ENCODE measurements around the gene TK1.
"Not testable (repeated sequence)": the region's sequence is repeated elsewhere in the genome, so short reads cannot be mapped to it uniquely, and the experiment has no call there.

Gene TK1, protein sequence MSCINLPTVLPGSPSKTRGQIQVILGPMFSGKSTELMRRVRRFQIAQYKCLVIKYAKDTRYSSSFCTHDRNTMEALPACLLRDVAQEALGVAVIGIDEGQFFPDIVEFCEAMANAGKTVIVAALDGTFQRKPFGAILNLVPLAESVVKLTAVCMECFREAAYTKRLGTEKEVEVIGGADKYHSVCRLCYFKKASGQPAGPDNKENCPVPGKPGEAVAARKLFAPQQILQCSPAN

DNA sequence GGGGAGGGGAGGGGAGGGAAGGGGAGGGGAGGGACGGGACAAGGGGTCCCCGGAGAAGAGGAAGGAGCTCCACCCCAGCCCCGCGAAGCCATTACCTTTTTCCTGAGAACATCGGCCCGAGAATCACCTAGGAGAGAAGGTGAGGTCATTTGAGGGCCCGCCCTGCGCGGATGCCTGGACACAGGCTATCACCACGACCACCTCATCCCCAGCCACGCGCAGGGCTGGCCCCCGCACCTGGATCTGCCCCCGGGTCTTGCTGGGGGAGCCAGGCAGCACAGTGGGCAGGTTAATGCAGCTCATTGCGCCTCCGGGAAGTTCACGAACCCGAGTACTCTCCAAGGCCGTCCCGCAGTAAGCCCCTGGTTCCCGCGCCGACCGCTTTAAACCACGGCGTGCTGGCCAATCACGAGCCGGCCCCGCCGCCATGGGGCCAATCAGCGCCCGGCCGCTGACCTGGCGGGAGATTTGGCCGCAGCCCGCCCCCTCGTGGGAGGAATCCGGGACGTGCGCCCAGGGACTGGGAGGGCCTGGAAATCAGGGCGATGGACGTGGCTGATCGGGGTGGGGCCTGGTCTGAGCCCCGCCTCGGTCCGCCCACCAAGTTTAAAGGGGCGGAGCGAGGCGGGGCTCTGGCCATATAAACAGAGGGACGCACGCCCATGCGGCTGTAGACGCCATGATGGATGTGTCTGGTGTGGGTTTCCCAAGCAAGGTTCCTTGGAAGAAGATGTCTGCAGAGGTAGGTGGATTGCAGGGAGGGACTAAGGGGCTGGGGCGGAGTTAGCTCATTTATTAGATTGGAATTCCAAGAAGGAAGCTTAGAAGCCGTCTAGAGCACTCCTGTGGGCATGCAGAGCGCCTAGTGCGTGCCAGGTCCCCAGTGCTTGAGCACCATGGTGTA is at the start of gene TK1, which contains the start of gene AFMID:
TSS of gene TK1 (minus strand) at position 361 of the 904 bp plus-strand sequence. CDS start at position 303, 58 bp downstream.
TSS of gene AFMID (plus strand) at position 671 of the 904 bp plus-strand sequence. CDS start at position 680, 9 bp downstream.
- peak; percentile 98 for DNase-seq (ENCODE audit: insufficient read length, low spot score)
- FAIRE-seq: no peak
- TF ChIP-seq, protein P1, sequence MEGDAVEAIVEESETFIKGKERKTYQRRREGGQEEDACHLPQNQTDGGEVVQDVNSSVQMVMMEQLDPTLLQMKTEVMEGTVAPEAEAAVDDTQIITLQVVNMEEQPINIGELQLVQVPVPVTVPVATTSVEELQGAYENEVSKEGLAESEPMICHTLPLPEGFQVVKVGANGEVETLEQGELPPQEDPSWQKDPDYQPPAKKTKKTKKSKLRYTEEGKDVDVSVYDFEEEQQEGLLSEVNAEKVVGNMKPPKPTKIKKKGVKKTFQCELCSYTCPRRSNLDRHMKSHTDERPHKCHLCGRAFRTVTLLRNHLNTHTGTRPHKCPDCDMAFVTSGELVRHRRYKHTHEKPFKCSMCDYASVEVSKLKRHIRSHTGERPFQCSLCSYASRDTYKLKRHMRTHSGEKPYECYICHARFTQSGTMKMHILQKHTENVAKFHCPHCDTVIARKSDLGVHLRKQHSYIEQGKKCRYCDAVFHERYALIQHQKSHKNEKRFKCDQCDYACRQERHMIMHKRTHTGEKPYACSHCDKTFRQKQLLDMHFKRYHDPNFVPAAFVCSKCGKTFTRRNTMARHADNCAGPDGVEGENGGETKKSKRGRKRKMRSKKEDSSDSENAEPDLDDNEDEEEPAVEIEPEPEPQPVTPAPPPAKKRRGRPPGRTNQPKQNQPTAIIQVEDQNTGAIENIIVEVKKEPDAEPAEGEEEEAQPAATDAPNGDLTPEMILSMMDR (IDR thresholded peaks at IDR 0.05; ENCODE audit: insufficient read depth, missing control alignments): peak; percentile 68

DNA sequence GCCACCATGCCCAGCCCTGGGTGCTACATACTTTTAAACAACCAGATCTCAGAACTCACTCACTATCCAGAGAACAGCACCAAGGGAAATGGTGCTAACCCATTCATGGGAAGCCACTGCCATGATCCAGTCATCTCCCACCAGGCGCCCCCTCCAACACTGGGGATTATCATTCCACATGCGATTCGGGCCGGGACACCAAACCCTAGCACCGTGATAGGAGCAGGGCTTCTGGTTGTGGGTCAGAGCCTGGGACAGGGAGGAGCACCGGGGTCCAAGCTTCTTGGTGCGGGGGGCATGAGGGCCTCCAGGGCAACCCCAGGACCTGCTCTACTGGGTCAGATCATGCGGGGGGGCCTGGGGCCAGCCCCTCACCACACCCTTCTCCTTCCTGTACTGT is 49.0 kb upstream of the TK1 start:
- TF ChIP-seq, protein P1 (IDR thresholded peaks at IDR 0.05; ENCODE audit: insufficient read depth, missing control alignments): no peak
- FAIRE-seq (no peak), DNase-seq (ENCODE audit: insufficient read length, low spot score) (no peak)

DNA sequence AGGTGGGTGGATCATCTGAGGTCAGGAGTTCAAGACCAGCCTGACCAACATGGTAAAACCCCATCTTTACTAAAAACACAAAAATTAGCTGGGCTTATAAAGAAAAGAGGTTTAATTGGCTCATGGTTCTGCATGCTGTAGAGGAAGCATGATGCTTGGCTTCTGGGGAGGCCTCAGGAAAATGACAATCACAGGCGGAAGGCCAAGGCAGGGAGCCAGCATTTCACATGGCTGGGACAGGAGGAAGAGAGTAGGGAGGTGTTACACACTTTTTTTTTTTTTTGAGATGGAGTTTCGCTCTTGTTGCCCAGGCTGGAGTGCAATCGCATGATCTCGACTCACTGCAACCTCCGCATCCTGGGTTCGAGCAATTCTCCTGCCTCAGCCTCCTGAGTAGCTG is 48.2 kb upstream of the TK1 start:
- not testable (repeated sequence) for DNase-seq (ENCODE audit: insufficient read length, low spot score); FAIRE-seq

DNA sequence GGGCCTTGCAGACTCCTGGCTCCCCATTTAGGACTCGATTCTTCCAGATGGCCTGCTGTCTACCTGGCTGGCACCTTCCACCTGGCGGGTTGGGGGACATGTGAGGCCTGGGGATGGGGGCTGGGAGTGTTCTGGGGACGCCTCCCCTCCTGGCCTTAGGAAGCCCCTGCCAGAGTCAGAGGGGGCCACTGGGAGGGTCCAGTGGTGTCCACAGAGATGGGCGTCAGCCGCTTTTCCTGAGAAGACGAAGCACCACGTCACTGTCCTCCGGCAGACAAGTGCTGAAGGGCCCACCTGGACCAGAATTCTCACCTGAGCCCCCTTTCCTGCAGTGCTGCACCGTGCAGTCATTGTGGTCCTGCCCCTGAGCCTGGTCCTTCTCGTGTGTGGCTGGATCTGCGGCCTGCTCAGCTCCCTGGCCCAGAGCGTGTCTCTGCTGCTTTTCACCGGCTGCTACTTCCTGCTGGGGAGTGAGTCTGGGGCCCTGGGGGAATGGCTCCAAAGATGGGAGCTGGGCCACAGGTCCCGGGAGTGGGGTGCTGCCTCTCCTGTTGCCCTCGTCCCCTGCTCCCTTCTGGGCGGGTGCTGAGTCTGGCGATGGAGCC is 47.5 kb upstream of the TK1 start:
- DNase-seq (ENCODE audit: insufficient read length, low spot score): no peak
- TF ChIP-seq, protein P1 (IDR thresholded peaks at IDR 0.05; ENCODE audit: insufficient read depth, missing control alignments): no peak
- no peak for FAIRE-seq

DNA sequence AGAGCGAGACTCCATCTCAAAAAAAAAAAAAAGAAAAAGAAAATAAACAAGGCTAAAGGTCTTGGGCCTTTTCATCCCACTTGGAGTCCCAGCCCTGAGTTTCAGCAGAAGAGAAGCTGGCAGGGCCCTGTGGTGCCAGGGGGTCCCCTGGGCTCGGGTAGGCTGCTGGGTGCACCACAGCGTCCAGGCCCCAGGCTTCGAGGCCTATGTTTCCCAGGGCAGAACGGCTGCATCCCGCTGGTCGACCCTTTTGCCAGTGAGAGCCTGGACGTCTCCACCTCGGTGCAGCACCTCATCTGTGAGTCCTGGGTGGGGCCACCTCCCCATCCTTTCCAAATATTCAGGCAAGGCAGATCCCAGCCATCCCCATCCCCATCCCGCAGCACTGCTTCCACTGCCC is 46.8 kb upstream of the TK1 start:
- TF ChIP-seq, protein P1 (IDR thresholded peaks at IDR 0.05; ENCODE audit: insufficient read depth, missing control alignments): no peak
- FAIRE-seq (no peak), DNase-seq (ENCODE audit: insufficient read length, low spot score) (no peak)

DNA sequence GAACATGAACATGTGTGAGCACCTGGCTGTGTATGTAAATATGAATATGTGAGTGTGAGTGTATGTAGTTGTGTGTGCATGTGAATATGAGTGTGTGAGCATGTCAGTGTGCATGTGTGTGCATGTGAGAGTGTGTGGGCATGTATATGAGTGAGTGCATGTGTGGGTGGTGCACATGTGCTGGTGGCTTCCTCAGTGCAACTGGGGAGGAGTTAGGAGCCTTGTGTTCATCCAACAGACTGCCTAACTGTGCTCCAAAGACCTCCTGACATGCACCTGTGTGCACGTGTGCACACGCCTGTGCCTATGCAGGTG is 46.0 kb upstream of the TK1 start:
- FAIRE-seq: no peak
- TF ChIP-seq, protein P1 (IDR thresholded peaks at IDR 0.05; ENCODE audit: insufficient read depth, missing control alignments): no peak
- no peak for DNase-seq (ENCODE audit: insufficient read length, low spot score)

DNA sequence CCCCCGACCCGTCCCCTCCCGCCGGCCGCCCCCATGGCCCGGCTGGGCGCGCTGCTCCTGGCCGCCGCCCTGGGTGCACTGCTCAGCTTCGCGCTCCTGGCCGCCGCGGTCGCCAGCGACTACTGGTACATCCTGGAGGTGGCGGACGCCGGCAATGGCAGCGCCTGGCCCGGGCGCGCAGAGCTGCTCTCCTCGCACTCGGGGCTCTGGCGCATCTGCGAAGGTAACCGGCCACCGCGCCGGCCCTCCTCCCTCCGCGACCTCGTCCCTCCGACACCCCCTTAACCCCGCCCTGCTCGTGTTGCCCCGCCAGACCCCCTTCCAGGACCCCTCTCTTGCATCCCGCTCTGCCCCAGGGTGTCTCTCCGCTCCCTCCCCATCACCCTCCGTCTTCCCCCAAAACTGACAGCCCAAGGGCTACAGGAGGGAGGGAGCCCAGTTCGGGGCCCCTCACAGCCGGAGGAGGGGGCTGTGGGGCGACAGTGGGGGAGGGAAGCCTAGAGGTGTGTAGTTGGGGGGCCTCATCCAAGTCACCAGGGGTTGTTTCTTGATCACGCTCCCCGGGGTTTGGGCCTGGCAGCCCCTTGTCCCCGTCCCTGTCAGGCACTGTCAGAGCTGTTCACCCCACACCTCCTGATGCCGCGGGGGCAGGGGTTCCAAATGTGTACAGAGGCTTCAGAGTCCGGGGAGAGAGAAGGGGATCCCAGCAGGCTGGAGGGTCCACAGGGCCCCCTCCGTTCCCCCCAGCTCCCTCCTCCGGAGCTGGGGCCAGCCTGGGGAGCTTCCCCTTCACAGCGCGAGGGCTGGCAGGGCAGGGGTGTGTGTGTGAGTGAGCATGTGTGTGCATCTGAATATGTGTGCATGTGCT is 45.4 kb upstream of the TK1 start:
- DNase-seq (ENCODE audit: insufficient read length, low spot score) (no peak), FAIRE-seq (no peak)
- TF ChIP-seq, protein P1 (IDR thresholded peaks at IDR 0.05; ENCODE audit: insufficient read depth, missing control alignments): no peak

Measured in D721Med (cell line).